NCI-H446 treated with DMSO at 0.1 percent for 48 hours (cell line): ENCODE data around the gene TPI1.

Experiments
- DNase-seq: peaks from one replicate; lab custom pipeline; 2025; lab: John Stamatoyannopoulos, UW

Gene TPI1

GRCh38 chr12:6828781-6829535 is 38.4 kb upstream of the TPI1 start:
- no peak for DNase-seq

DNA sequence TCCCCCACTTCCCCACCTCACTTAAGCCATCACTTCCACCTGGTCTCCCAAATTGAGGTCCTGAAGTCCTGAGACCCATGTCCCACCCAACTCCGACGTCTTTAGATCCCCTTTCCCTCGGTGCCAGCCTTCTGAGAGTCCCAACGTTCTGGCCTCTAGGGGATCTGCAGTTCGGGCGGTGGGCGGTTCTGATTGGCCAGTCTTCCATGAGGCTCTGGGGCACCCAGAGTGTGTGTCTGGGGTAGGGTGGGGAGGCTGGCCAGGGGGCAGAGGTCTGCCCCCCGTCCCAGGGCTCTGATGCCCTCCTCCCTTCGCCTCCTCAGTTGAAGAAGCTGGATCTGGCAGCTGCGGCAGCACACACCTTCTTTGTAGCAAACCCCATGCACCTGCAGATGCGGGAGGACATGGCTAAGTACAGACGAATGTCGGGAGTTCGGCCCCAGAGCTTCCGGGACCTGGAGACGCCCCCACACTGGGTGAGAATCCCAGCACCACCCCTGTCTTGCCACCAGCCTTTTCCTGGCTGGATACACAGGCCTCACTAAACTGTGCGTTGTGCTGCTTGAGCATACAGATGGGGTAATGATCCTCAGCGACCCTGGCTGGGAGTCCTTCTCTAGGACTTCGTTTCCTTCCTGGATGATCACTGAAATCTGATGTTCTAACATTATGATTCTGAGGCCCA is 37.7 kb upstream of the TPI1 start:
- peak; percentile 4 for DNase-seq

- no peak for DNase-seq
Measured at GRCh38 chr12:6830286-6830890, 36.9 kb upstream of the TPI1 start.

GRCh38 chr12:6830999-6831398 is 36.3 kb upstream of the TPI1 start:
- no peak for DNase-seq

DNA sequence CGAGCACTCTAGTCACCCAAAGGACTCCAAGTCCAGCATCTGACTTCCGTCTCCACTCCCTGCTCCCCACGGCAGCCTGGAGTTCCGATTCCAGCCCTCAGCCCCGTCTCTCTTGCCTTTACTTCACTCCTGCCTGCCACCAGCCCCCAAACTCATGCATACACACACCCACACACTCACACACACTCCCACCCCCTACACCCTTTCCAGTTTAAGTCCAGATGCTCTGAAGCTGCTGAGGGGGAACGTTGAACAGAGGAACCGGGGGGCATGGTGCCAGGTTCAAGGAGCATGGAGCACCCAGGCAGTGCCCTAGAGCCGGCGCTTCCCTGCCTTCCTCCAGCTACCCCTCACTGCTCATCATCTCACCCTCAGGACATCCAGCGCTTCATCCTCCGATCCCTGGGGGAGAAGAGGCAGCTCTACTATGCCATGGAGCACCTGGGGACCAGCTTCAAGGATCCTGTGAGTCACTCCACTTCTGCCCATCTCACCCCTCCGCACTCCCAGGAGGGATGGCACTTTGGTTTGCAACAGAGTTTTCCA is 35.8 kb upstream of the TPI1 start:
- no peak for DNase-seq

GRCh38 chr12:6832125-6832524 is 35.2 kb upstream of the TPI1 start:
- DNase-seq: no peak

DNA sequence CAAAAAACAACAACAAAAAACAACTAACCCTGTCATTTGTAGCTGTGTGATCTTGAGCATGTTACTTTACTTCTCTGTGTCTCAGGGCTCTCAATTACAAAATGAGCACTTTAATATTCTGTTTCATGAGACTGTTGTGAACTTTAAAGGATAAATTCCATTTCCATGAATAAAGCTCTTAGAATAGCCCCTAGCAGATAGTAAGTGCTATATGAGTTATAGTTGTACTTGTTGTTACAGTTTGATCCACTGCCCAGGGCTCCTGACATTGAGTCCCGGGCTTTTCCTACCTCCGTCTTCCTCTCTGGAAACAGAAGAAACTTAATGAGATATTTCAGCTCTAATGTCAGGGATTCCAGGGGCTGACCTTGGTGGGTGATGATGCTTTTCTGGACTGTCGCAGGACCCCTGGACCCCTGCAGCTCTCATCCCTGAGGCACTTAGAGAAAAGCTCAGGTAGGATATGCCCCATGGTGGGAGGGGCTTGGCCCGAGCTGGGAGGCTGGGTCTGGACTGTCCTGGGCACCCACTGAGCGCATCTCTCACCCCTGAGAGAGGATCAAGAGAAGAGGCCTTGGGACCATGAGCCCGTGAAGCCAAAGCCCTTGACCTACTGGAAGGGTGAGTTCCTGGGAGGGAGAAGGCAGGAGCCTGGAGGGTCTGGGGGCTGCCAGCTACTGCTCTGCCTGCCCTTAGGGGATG is 34.0 kb upstream of the TPI1 start:
- DNase-seq: no peak

DNA sequence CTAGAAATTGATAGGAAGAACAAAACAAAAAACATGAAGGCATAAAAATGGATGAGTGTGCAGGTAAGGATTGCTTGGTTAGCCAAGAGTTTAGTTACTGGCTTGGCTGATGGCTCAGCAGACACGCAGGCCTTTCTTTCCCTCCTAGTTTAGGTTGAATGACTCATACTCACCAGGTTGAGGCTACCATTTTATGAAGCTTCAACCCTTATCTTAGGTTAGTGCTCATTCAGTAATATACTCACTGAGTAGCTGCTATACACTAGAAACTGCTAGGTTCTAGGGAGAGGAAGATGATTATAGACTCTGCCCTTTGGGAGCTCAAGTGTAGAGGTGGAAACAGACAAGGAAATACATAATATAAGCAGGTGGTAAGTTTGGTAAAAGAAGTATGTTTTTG is 33.1 kb upstream of the TPI1 start:
- no peak for DNase-seq

- DNase-seq: no peak
Measured at GRCh38 chr12:6834873-6835272, 32.5 kb upstream of the TPI1 start.

- DNase-seq: no peak
Measured at GRCh38 chr12:6836851-6837250, 30.5 kb upstream of the TPI1 start.

- DNase-seq: no peak
Measured at GRCh38 chr12:6837370-6838060, 29.8 kb upstream of the TPI1 start.

DNA sequence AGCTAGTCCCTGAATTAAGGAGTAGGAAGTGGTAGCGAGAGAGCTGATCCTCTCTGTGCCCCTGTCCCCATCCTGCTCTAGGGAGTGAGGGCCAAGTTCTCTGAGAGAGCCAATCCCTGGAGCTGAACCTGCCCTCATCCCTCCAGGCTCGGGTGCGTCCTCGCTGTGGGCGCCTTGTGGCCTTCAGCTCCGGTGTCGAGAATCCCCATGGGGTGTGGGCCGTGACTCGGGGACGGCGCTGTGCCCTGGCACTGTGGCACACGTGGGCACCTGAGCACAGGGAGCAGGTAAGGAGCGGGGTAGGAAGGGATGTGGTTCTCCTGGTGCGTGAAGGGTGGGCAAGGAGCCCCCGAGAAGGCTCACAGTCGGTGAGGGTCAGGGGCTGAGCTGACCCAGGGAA is 28.5 kb upstream of the TPI1 start:
- no peak for DNase-seq

GRCh38 chr12:6839482-6840201 is 27.7 kb upstream of the TPI1 start:
- no peak for DNase-seq

GRCh38 chr12:6840330-6840729 is 27.0 kb upstream of the TPI1 start:
- DNase-seq: no peak

DNA sequence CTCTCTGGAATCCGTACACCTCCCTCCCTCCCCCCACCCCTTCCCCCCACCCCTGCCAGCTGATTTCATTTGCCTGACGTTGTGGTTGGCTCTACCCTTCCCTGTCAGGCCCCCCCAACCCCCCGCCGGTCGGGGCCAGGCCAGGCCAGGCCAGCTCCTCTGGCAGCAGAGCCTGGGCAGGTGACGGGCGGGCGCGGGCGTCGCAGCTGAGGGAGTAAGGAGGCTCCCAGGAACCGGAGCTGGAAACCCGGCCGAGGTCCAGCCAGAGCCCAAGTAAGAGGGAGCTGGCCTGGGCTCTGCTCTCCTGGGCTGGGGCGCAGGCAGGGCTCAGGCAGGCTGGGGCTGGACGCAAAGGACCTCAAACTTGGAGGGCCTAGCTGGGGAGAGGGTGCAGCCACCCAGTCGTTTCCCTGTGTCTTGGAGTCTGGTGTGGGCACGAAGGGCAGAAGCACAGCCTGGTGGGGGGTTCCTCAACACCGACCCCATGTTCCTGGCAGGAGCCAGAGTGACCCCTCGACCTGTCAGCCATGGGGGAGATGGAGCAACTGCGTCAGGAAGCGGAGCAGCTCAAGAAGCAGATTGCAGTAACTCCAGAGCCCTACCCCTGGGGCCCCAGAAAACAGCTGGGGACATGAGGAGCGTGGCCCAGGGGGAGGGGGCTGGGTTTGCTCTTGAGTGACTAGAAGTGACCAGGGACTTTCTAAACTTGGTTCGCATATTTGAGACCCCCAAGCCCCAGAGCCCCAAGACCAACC is 26.4 kb upstream of the TPI1 start, which contains the start of gene GNB3:
GNB3 (plus strand) TSS at position 165 of the 755 bp plus-strand sequence; CDS start at position 528, 363 bp downstream.
- no peak for DNase-seq

DNA sequence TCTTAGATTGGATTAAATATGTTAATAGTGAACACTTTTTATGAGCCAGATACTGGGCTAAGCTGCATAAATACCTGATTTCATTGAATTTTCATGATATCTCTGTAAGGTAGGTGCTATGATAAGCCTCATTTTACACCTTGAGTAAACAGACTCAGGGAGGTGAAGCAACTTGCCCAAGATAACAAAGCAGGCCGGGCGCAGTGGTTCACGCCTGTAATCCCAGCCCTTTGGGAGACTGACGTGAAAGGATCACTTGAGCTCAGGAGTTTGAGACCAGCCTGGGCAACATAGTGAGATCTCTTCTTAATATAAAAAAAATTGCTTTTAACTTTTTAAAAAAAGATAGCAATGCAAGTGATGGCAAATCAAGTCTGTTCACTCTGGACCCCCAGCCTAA is 25.3 kb upstream of the TPI1 start:
- DNase-seq: no peak

- no peak for DNase-seq
Measured at GRCh38 chr12:6843118-6843902, 24.0 kb upstream of the TPI1 start.

GRCh38 chr12:6845395-6845794 is 21.9 kb upstream of the TPI1 start:
- no peak for DNase-seq

DNA sequence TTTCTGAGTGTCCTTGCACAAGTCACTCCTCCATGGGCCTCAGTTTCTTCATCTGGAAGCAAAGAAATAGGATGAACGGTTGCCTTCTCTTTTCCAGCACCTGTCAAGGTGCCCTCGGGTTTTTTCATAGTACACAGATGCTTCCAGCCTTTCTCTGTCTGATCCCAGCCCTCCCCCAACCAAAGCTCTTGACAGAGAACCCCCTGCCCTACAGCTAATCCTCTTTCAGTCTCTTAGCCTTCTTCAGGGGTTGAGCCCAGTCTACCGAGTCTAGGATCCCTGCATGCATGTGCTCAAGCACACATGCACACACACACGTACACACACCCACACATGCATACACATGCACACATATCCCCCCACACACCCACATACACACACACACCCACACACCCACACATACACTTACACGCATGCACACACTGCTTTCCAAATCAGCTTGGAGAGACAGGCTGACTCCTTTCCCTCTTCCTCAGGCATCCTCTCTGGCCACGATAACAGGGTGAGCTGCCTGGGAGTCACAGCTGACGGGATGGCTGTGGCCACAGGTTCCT is 20.9 kb upstream of the TPI1 start:
- DNase-seq: no peak
